Sigmoid colon (tissue), 4 donors: ENCODE results near the gene FAM168B.

Experiments
- EP300 ChIP-seq, 4 donors: sonication (generic); formaldehyde crosslinking; IDR thresholded peaks; one replicate each; pipeline ENCODE4 v1.6.1; 2017; ENCODE audit warnings: antibody characterized with exemption in 4 of 4
- POLR2AphosphoS5 ChIP-seq, 4 donors: sonication (generic); formaldehyde crosslinking; IDR thresholded peaks; one replicate each; pipeline ENCODE4 v1.6.1; 2017; ENCODE audit warnings: antibody characterized with exemption in 4 of 4
- TF ChIP-seq, protein P1 (sequence below), 4 experiments: fragments of 450-650 bp in 3 of 4; fragments of 200-600 bp in 1 of 4; IDR thresholded peaks; one replicate each; pipeline ENCODE4 v1.5.1; 2016 to 2019; ENCODE audit warnings: antibody characterized with exemption in 4 of 4, mild to moderate bottlenecking in 3 of 4, moderate library complexity in 2 of 4

DNA sequence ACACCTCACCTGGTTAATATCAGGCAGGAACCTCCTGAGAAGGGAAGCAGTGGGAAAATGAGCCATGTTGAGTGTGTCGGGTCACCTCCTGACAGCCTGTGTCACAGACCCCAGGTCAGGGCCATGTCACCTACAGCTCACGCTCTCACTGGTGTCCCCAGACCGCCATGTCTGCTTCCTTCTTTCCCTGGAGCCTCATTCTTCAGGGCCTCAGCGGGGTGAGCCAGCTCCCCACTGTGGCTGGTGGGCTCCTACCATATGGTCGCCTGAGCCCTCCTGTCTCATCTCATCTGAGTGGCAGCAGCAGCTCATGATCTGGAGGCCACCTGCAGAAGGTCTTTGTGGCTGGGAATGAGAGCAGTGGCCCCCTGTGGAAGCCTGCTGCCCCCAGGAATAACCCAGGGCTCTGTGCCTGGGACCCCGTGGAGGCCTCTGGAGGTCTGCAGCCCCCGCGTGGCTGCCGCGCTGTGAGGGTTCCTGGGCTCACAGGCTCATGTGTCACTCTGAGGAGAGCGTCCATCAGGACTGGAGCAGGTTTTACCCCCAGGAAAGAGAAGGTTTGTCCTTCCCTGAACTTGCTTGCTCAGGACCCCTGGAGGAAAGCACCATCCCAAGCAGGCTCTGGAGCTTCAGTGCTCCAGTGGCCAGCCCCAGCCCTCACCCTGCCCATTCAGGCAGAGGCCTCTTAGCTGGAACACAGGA is 56.4 kb downstream of the FAM168B start:
- TF ChIP-seq EP300 (IDR thresholded peaks at IDR 0.05) (no peak), POLR2AphosphoS5 (IDR thresholded peaks at IDR 0.05) (no peak)
- TF ChIP-seq, protein P1, sequence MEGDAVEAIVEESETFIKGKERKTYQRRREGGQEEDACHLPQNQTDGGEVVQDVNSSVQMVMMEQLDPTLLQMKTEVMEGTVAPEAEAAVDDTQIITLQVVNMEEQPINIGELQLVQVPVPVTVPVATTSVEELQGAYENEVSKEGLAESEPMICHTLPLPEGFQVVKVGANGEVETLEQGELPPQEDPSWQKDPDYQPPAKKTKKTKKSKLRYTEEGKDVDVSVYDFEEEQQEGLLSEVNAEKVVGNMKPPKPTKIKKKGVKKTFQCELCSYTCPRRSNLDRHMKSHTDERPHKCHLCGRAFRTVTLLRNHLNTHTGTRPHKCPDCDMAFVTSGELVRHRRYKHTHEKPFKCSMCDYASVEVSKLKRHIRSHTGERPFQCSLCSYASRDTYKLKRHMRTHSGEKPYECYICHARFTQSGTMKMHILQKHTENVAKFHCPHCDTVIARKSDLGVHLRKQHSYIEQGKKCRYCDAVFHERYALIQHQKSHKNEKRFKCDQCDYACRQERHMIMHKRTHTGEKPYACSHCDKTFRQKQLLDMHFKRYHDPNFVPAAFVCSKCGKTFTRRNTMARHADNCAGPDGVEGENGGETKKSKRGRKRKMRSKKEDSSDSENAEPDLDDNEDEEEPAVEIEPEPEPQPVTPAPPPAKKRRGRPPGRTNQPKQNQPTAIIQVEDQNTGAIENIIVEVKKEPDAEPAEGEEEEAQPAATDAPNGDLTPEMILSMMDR (IDR thresholded peaks at IDR 0.05), result no peak
